ENCODE results near the gene SC5D.

Gene SC5D

GRCh38 chr11:121351083-121351630 lies 58.6 kb downstream of the SC5D start:
- TF ChIP-seq ZNF155 (tag by site-specific recombination; IDR thresholded peaks at IDR 0.05) = no peak
- TF ChIP-seq ZNF19 (tag by site-specific recombination; IDR thresholded peaks at IDR 0.05; ENCODE audit: low read depth) = no peak
- no peak for TF ChIP-seq ZNF76 (tag by site-specific recombination; IDR thresholded peaks at IDR 0.05; ENCODE audit: borderline replicate concordance, low read depth)
- TF ChIP-seq SALL2 (tag by site-specific recombination; IDR thresholded peaks at IDR 0.05; ENCODE audit: borderline replicate concordance) = no peak
- TF ChIP-seq ZNF449 (tag by site-specific recombination; IDR thresholded peaks at IDR 0.05) = no peak
- no peak for TF ChIP-seq ZNF610 (tag by site-specific recombination; IDR thresholded peaks at IDR 0.05; ENCODE audit: borderline replicate concordance)
- TF ChIP-seq ZNF26 (tag by site-specific recombination; IDR thresholded peaks at IDR 0.05) = no peak
- TF ChIP-seq ZNF518A (tag by site-specific recombination; conservative IDR thresholded peaks at IDR 0.05; ENCODE audit: low read depth) = no peak
- no peak for TF ChIP-seq ZNF311 (tag by site-specific recombination; IDR thresholded peaks at IDR 0.05; ENCODE audit: borderline replicate concordance)
- no peak for TF ChIP-seq ZNF639 (tag by site-specific recombination; IDR thresholded peaks at IDR 0.05)
- no peak for TF ChIP-seq OVOL3 (tag by site-specific recombination; IDR thresholded peaks at IDR 0.05)
- no peak for TF ChIP-seq ZNF324 (tag by site-specific recombination; IDR thresholded peaks at IDR 0.05)
- no peak for TF ChIP-seq WT1 (tag by site-specific recombination; IDR thresholded peaks at IDR 0.05)
- TF ChIP-seq FEZF1 (tag by site-specific recombination; IDR thresholded peaks at IDR 0.05) = no peak
- no peak for TF ChIP-seq HOXD13 (CRISPR knock-in tag; IDR thresholded peaks at IDR 0.05; ENCODE audit: borderline replicate concordance)
- TF ChIP-seq ATF2 (tag by site-specific recombination; IDR thresholded peaks at IDR 0.05; ENCODE audit: low read depth) = no peak
- no peak for TF ChIP-seq KLF9 (tag by site-specific recombination; IDR thresholded peaks at IDR 0.05; ENCODE audit: low read depth)
- TF ChIP-seq SCRT1 (tag by site-specific recombination; IDR thresholded peaks at IDR 0.05; ENCODE audit: borderline replicate concordance) = no peak
- H3K36me3 ChIP-seq (ENCODE audit: control insufficient read depth in 2 of 2, insufficient read depth in 1 of 2, low read length in 2 of 2) = no peaks in the 10 kb centered on the region
- CTCF ChIA-PET = interaction anchor here (0.6 kb wide), 1 partner anchor 241 kb away, joined by 4 read pairs; no protein-coding TSS in a partner anchor
- no peaks in the 10 kb centered on the region for H3K9me3 ChIP-seq (ENCODE audit: control insufficient read depth, insufficient read depth, low read depth, low read length)
- POLR2A ChIA-PET = no interaction called here
- no peaks in the 10 kb centered on the region for H3K4me1 ChIP-seq (ENCODE audit: control insufficient read depth, insufficient read depth, low read length)
- H3K4me3 ChIP-seq (ENCODE audit: low read depth, low read length) = no peak overlapping the region
- H3K27ac ChIP-seq (ENCODE audit: extremely low read depth, low read depth, low read length) = no peak overlapping the region
